WTC11 (cell line): ENCODE measurements around the gene TTYH1.

ENCODE experiments used
- CREB1 ChIP-seq: sonication (generic); formaldehyde crosslinking; IDR thresholded peaks from 2 replicates; pipeline ENCODE4 v1.8.0; 2023; ENCODE audit warnings: mild to moderate bottlenecking, missing genetic modification reagents
- ELF4 ChIP-seq: sonication (generic); formaldehyde crosslinking; IDR thresholded peaks from 2 replicates; pipeline ENCODE4 v1.8.1; 2022; ENCODE audit warnings: low read depth, mild to moderate bottlenecking, moderate library complexity, missing genetic modification reagents
- FOXP1 ChIP-seq: sonication (generic); formaldehyde crosslinking; IDR thresholded peaks from 2 replicates; pipeline ENCODE4 v1.8.0; 2022; ENCODE audit warnings: missing genetic modification reagents, mild to moderate bottlenecking, moderate library complexity, borderline replicate concordance
- GABPB1 ChIP-seq: sonication (generic); formaldehyde crosslinking; IDR thresholded peaks from 2 replicates; pipeline ENCODE4 v1.8.1; 2023; ENCODE audit warnings: mild to moderate bottlenecking, missing genetic modification reagents
- HMGA2 ChIP-seq: fragments of 250-450 bp; sonication (Bioruptor Pico); IDR thresholded peaks from 2 replicates; pipeline ENCODE4 v1.4.0; 2021; ENCODE audit warnings: mild to moderate bottlenecking, moderate library complexity
- NFATC4 ChIP-seq: fragments of 250-450 bp; sonication (Bioruptor Pico); IDR thresholded peaks from 2 replicates; pipeline ENCODE4 v1.9.0; 2021; ENCODE audit warnings: mild to moderate bottlenecking
- NFE2L1 ChIP-seq: sonication (generic); formaldehyde crosslinking; IDR thresholded peaks from 2 replicates; pipeline ENCODE4 v1.8.1; 2023; ENCODE audit warnings: missing genetic modification reagents
- RELA ChIP-seq: sonication (generic); formaldehyde crosslinking; IDR thresholded peaks from 2 replicates; pipeline ENCODE4 v1.8.1; 2022; ENCODE audit warnings: missing genetic modification reagents, mild to moderate bottlenecking, borderline replicate concordance
- TCF7 ChIP-seq: sonication (generic); formaldehyde crosslinking; IDR thresholded peaks from 2 replicates; pipeline ENCODE4 v1.8.0; 2022; ENCODE audit warnings: mild to moderate bottlenecking, low read depth, missing genetic modification reagents, moderate library complexity
- ZNF423 ChIP-seq: fragments of 250-450 bp; sonication (Bioruptor Pico); IDR thresholded peaks from 2 replicates; pipeline ENCODE4 v2.1.2; 2022; ENCODE audit warnings: mild to moderate bottlenecking, moderate library complexity
- TF ChIP-seq, protein P1 (sequence below): fragments of 200-600 bp; IDR thresholded peaks from 2 replicates; pipeline ENCODE4 v1.8.0; 2022; ENCODE audit warnings: antibody characterized with exemption
- TF ChIP-seq, protein P2 (sequence below): sonication (generic); formaldehyde crosslinking; IDR thresholded peaks from 2 replicates; pipeline ENCODE4 v1.8.1; 2023; ENCODE audit warnings: mild to moderate bottlenecking, missing genetic modification reagents, moderate library complexity
- TF ChIP-seq, protein P3 (sequence below): sonication (generic); formaldehyde crosslinking; IDR thresholded peaks from 2 replicates; pipeline ENCODE4 v1.8.1; 2023; ENCODE audit warnings: mild to moderate bottlenecking, missing genetic modification reagents

DNA sequence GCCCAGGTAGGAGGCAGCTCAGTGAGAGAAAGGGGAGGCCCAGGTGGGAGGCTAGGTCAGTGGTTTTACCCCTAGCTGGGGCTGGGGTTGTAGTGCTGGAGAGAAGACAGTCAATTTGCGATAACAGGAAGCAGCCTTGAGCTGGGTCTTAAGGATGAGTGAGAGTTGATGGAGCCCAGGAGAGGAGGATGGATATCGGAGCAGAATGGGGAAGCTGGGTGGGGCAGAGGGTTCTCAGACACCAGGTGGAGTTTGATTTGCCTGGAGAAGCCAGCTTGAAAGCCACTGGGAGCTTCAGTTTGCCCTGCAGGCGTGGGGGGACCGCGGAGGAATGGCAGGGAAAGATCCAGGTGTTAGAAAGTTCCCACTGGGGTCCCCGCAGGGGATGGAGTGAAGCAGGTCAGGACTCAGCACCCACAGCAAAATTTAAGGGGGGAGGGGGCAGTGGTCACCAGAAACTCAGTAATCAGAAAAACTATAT is 58.7 kb downstream of the TTYH1 start:
- TF ChIP-seq NFE2L1 (CRISPR knock-in tag) (no peak), RELA (CRISPR knock-in tag) (no peak), FOXP1 (no peak), TCF7 (CRISPR knock-in tag) (no peak), ELF4 (CRISPR knock-in tag) (no peak), CREB1 (CRISPR knock-in tag) (no peak), ZNF423 (CRISPR knock-in tag) (no peak), NFATC4 (no peak), HMGA2 (no peak), GABPB1 (CRISPR knock-in tag) (no peak)
- TF ChIP-seq, protein P1, sequence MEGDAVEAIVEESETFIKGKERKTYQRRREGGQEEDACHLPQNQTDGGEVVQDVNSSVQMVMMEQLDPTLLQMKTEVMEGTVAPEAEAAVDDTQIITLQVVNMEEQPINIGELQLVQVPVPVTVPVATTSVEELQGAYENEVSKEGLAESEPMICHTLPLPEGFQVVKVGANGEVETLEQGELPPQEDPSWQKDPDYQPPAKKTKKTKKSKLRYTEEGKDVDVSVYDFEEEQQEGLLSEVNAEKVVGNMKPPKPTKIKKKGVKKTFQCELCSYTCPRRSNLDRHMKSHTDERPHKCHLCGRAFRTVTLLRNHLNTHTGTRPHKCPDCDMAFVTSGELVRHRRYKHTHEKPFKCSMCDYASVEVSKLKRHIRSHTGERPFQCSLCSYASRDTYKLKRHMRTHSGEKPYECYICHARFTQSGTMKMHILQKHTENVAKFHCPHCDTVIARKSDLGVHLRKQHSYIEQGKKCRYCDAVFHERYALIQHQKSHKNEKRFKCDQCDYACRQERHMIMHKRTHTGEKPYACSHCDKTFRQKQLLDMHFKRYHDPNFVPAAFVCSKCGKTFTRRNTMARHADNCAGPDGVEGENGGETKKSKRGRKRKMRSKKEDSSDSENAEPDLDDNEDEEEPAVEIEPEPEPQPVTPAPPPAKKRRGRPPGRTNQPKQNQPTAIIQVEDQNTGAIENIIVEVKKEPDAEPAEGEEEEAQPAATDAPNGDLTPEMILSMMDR = no peak
- TF ChIP-seq, protein P2, sequence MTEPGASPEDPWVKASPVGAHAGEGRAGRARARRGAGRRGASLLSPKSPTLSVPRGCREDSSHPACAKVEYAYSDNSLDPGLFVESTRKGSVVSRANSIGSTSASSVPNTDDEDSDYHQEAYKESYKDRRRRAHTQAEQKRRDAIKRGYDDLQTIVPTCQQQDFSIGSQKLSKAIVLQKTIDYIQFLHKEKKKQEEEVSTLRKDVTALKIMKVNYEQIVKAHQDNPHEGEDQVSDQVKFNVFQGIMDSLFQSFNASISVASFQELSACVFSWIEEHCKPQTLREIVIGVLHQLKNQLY (CRISPR knock-in tag) = no peak
- TF ChIP-seq, protein P3, sequence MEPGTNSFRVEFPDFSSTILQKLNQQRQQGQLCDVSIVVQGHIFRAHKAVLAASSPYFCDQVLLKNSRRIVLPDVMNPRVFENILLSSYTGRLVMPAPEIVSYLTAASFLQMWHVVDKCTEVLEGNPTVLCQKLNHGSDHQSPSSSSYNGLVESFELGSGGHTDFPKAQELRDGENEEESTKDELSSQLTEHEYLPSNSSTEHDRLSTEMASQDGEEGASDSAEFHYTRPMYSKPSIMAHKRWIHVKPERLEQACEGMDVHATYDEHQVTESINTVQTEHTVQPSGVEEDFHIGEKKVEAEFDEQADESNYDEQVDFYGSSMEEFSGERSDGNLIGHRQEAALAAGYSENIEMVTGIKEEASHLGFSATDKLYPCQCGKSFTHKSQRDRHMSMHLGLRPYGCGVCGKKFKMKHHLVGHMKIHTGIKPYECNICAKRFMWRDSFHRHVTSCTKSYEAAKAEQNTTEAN (CRISPR knock-in tag) = no peak
